WERI-Rb-1 (cell line): ENCODE data around the gene CHRNA4.

Experiments
- DNase-seq: peaks from one replicate; pipeline ENCODE4 v3.0.0-alpha.2; 2020
- H3K27ac ChIP-seq: fragments of 250-450 bp; sonication (Bioruptor Pico); 2 replicates; pipeline ENCODE4 v1.5.1; 2020; ENCODE audit warnings: mild to moderate bottlenecking, moderate library complexity
- H3K27me3 ChIP-seq: fragments of 250-450 bp; sonication (Bioruptor Pico); 2 replicates; pipeline ENCODE4 v1.5.1; 2021; ENCODE audit warnings: mild to moderate bottlenecking, low read depth, moderate library complexity; ENCODE audit not compliant: insufficient read depth, severe bottlenecking
- H3K36me3 ChIP-seq: fragments of 250-450 bp; sonication (Bioruptor Pico); 2 replicates; pipeline ENCODE4 v1.5.1; 2020; ENCODE audit warnings: mild to moderate bottlenecking, moderate library complexity
- H3K4me3 ChIP-seq: 2 replicates; pipeline ENCODE4 v1.5.1; 2011; ENCODE audit warnings: low read depth, mild to moderate bottlenecking, control low read depth, low read length
- H3K9me3 ChIP-seq: fragments of 250-450 bp; sonication (Bioruptor Pico); 2 replicates; pipeline ENCODE4 v1.5.1; 2021; ENCODE audit warnings: mild to moderate bottlenecking, moderate library complexity; ENCODE audit not compliant: severe bottlenecking
- TF ChIP-seq, protein P1 (sequence below): IDR thresholded peaks from 2 replicates; pipeline ENCODE4 v1.5.1; 2011; ENCODE audit warnings: low read depth, mild to moderate bottlenecking, control low read depth, inconsistent platforms, low read length

CHRNA4 gene

DNA sequence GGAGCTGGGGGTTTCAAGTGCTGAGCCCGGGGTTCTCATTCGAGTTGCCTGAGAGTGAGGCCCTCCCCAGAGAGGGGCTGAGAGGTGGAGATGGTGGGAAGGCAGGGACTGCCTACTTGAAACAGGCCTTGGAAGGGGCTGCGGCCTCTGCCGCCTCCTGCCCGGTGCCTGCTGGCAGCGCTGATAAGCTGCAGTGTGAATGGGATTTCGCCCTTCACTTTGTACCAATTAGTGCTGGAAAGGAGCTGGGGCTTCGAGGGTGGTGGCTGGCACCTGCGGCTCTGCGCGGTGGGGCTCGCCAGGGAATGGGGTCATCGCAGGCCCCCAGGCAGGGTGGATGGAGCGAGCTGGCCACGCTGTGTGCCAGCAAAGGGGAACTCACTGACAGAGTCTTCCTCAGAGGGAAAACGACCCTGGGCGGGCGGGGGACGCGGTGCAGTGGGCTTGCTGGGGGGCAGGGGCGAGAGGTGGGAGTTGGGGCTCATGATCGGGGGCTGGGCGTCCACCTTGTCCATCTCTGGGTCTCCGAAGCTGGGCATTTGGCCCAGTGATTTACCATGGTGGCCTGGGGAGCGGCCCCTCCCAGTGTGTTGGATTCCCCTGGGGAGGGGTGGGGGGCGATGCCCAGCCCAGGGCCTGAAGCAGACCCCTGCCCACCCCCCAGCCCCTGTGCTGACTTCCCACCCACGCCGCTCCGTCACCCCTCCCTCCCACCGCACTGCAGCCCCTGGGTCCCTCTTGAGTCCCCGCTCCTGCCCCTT lies 45.2 kb downstream of the CHRNA4 start:
- TF ChIP-seq, protein P1, sequence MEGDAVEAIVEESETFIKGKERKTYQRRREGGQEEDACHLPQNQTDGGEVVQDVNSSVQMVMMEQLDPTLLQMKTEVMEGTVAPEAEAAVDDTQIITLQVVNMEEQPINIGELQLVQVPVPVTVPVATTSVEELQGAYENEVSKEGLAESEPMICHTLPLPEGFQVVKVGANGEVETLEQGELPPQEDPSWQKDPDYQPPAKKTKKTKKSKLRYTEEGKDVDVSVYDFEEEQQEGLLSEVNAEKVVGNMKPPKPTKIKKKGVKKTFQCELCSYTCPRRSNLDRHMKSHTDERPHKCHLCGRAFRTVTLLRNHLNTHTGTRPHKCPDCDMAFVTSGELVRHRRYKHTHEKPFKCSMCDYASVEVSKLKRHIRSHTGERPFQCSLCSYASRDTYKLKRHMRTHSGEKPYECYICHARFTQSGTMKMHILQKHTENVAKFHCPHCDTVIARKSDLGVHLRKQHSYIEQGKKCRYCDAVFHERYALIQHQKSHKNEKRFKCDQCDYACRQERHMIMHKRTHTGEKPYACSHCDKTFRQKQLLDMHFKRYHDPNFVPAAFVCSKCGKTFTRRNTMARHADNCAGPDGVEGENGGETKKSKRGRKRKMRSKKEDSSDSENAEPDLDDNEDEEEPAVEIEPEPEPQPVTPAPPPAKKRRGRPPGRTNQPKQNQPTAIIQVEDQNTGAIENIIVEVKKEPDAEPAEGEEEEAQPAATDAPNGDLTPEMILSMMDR = no peak
- no peak for DNase-seq
- Histone ChIP-seq H3K9me3 (no peaks in the 10 kb centered on the region), H3K27ac (no peak overlapping the region), H3K4me3 (no peak overlapping the region), H3K36me3 (no peaks in the 10 kb centered on the region), H3K27me3 (no peaks in the 10 kb centered on the region)

DNA sequence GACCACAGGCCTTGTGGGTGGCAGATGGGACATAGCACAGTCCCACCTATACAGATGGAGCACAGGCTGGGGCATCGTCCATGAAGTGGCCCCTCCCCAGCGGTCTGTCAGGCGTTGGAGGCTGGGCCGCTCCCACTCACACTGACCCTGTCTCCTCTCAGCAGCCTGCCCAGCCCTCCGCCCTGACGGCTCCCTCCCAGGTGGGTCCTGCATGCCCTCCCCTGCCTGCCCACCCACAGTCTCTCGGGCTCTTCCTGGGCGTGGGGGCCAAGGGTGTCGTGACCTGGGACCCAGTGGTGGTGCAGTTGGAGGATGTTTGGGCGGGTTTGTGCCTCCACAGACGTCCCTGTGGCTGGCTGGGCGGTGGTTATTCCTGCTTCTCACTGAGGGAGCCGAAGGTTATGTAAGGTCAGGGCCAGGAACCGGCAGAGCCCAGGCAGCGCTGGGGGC lies 45.9 kb downstream of the CHRNA4 start:
- Histone ChIP-seq H3K9me3 (no peaks in the 10 kb centered on the region), H3K4me3 (no peak overlapping the region), H3K27me3 (no peaks in the 10 kb centered on the region), H3K27ac (no peak overlapping the region), H3K36me3 (no peaks in the 10 kb centered on the region)
- TF ChIP-seq, protein P1 = no peak
- DNase-seq = no peak

DNA sequence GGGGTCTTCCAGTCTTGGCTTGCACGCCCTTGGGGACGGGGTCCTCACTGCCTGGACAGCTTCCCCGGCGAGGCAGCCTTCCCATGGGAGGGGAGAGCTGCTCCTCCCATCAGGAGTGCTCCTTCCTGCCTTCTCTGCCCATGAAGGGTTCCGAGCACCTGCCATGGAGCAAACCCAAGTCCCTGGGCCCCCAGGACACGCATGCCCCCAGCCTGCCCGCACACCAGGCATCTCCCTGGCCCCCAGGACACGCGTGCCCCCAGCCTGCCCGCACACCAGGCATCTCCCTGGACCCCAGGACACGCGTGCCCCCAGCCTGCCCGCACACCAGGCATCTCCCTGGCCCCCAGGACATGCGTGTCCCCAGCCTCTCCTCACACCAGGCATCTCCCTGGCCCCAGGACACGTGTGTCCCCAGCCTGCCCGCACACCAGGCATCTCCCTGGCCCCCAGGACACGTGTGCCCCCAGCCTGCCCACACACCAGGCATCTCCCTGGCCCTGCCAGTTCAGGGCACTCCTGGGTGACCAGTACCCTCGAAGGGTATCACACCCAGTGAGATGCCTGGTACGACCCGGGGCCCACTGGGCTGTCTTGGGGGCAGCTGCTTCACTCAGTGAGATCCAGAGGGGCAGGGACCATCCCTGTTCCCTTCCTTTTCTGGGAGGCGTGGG lies 46.4 kb downstream of the CHRNA4 start:
- Histone ChIP-seq H3K36me3 (no peaks in the 10 kb centered on the region), H3K4me3 (no peak overlapping the region), H3K9me3 (no peaks in the 10 kb centered on the region), H3K27me3 (no peaks in the 10 kb centered on the region), H3K27ac (no peak overlapping the region)
- DNase-seq = no peak
- TF ChIP-seq, protein P1 = no peak

DNA sequence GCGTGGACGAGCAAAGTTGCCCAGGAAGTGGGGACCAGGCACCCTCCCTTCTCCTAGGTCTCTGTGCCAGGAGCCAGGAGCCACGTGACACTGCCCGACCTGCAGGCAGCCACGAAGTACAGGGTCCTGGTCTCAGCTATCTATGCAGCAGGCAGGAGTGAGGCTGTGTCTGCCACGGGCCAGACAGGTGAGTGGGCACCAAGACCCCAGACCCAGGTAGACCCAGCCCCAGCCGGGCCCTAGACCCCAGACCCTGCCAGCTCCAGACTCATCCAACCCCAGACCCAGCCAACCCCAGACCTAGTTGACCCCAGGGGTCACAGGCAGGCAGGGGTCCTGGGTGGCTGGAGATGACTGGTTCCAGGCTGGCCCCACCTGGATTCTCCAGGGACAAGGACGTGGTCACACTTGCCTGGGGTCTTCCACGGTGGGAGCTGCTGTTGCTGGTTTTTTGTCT lies 47.1 kb downstream of the CHRNA4 start:
- H3K9me3 ChIP-seq = no peaks in the 10 kb centered on the region
- no peak overlapping the region for H3K4me3 ChIP-seq
- TF ChIP-seq, protein P1 = no peak
- no peak for DNase-seq
- H3K27me3 ChIP-seq = no peaks in the 10 kb centered on the region
- H3K27ac ChIP-seq = no peak overlapping the region
- no peaks in the 10 kb centered on the region for H3K36me3 ChIP-seq

DNA sequence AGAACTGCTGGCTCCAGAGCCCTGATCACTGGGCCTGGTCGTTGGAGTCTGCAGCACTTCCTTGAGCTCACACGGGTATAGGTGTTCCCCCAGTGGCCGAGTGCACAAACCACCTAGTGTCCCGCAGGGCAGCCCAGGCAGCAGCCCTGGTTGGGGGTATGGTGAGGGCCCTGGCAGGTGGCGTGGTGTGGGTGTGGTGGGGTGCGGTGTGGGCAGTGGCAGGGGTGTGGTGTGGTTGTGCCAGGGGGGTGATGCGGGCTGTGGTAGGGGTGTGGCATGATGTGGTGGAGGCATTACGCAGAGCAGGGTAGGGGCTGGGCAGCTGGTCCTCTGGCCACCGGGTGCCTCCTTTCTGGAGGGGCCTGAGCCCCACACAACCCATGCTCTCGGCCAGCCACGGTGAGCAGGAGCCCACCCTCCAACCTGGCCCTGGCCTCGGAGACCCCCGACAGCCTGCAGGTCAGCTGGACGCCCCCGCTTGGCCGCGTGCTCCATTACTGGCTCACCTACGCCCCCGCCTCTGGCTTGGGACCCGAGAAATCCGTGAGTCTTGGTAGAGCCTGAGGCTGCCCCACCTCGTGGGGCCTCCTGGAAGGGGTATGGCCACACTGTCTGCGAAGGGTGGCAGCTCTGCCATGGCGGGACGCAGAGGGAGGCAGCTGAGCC lies 47.7 kb downstream of the CHRNA4 start:
- Histone ChIP-seq H3K27me3 (no peaks in the 10 kb centered on the region), H3K9me3 (no peaks in the 10 kb centered on the region), H3K4me3 (no peak overlapping the region), H3K27ac (no peak overlapping the region), H3K36me3 (no peaks in the 10 kb centered on the region)
- TF ChIP-seq, protein P1 = no peak
- no peak for DNase-seq
